Activated T-cell treated with anti-CD3 and anti-CD28 coated beads, Interleukin-2, amount 50 U/mL, for 1 hour (primary cell): ENCODE results near the gene GIPR.
"Not testable (repeated sequence)": the region's sequence is repeated elsewhere in the genome, so short reads cannot be mapped to it uniquely, and the experiment has no call there.

Experiments
- DNase-seq: peaks from one replicate; pipeline ENCODE4 v3.0.0-alpha.2; 2020

The GIPR gene

DNA sequence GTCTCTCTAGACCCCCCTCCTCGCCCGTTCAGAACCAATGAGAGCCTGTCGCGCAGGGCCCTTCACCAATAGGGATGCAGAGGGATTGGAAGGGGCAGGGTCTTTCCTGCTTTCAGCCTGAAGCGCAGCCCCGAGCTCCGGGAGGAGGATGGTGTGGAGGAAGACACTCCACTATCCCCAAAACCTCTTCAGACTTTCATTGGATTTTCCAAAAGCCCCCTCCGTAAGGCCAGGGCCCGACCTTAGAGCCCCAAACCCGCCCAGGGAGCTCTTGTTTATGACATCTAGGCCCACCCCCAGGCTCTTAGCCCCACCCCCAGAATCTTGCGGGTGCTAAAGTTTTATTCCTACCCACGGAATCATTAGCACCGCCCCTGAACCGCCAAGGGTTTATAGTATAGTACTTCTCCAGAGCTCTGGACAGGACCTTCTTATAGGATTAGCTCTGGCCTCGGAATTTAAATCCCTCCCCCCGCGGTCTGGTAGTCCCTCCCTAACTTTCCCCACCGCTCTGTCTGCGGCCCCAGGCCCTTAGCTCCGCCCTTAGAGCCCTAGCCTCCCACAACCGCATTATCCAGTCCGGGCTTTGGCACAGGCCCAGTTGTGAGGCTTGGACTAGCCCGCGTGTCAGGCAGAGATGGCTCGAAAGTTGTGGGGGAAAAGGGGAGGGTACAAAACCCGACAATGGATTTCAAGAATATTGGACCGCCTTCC lies 22.2 kb upstream of the GIPR start:
- DNase-seq, result peak; percentile 72

DNA sequence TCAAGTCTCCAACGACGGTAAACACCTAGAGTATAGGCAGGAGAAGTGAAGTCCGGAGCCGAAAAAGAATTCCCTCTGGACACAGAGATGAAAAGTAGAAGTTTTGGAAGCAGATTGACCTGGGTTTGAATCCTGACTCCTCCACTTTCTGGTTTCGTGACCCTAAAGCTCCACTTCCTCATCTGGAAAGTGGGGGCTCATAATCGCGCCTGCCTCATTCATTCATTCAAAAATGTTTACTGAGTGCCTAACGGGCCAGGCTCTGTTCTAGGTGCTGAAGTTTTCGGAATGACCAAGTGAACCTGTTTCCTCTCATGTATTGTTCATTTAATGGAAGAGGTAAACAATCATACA lies 21.7 kb upstream of the GIPR start:
- DNase-seq, result no peak

DNA sequence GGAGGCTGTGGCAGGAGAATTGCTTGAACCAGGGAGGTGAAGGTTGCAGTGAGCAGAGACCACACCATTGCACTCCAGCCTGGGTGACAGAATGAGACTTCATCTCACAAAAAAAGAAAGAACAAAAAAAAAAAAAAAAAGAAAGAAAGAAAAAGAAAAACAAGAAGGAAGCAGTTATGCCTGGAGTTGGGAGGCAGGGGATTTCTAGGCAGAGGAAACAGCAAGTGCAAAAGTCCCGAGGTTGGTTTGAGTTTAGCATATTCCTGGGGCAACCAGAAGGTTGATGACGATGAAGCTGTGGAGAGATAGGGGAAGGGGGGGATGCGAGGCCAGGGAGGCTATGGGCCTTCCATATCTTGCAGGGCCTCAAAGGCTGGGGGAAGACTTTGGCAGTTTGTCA lies 17.3 kb upstream of the GIPR start:
- DNase-seq, result no peak

DNA sequence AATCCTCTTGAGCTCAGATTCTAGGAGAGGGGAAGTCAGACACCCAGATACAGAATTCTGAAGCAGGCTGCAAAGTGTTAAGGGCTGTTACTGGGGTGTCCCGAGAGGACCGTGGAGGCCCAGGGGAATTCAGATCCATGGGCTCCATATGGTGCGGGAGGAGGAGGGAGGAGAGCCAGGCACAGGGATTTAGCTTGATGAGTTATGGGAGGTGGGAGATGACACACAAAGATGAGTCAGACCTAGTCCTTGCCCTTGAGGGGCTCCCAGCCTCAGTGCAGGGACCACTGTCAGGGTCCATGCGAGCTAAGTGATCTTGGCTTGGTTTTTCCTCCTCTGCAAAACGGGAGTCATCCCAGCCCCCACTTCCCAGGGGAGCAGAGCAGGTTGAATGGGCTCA lies 14.4 kb upstream of the GIPR start:
- DNase-seq, result no peak

DNA sequence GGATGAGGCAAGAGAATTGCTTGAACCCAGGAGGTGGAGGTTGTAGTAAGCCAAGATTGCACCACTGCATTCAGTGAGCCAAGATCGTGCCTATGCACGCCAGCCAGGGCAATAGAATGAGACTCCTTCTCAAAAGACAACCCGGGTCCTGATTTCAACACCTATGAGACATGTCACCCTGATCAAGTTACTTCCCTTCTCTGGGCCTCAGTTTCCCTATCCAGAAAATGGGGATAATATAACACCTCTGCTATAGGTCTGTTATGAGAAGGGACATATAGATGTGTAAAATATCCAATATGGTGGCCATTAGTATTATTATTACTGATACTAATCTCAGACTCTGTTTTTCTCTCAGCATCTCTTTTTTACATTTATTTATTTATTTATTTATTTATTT lies 12.9 kb upstream of the GIPR start:
- DNase-seq, result no peak

DNA sequence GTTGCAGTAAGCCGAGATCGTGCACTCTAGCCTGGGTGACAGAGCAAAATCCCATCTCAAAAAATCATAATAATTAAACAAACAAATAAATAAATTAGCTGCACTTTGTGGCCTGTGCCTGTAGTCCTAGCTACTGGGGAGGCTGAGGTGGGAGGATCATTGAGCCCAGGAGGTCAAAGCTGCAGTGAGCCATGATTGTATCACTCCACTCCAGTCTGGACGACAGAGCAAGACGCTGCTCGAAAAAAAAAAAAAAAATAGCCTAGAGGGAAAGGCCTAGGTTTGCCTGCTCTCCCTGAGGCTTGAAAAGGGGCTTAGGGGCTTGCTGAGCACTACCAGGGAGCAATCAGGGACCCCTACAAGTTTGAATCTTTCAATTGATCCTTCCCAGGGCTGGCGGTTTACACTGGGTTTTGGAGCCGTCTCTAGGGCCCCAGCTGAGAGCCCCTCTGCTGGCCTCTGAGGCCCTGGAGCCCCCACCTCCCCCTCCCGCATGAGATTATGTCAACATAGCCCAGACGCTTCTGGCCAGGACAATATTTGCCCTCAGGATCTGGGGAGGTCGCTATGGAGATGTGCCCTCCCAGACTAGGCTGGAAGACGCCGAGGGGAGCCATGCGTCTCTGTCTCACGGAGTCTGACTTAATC lies 10.4 kb upstream of the GIPR start:
- no peak for DNase-seq

DNA sequence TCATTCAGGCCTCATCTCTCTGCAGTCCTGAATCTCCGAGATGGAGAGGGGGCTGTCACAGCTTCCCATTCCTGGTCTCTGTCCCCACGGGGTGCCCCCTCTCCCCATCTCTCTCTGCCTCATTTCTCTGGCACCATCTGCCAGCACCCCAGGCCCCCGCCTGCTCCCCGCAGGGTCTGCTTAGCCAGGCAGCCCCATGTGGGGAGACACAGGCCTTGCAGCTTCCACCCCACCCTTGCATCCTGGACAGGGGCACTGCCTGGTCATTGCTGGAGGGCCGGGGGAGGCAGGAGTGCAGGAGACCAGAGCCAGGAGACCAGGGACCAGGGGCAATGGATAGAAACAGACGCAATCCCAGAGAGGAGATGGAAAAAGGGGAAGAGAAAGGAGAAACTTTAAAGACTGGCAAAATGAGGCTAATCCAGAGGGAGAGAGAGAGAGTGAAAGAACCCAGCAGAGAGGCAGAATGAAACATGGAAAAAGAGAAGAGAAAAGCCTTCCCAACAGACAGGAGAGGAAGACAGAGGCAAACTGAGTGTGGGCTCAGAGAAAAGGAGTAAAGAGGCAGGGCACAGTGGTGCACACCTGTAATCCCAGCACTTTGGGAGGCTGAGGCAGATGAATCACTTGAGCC lies 8.8 kb upstream of the GIPR start:
- no peak for DNase-seq

DNA sequence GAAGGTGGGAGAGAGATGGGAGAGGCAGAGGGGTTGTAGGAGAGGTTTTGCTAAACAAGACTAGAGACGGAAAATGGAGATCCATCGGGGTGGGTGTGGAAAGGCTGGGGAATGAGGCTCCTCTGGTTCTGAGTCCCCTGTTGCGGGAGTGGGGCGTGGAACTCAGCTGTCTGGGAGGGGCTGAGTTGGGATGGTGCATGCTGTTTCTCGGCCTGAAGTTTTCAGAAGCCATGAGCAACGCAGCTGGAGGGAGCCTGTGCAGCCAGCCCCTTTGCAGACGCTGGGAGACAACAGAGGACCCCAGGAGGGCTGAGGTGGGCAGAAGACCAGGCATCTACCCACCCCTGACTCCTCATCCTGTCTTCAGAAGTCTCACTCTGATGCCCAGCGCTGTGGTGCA lies 7.4 kb upstream of the GIPR start:
- no peak for DNase-seq

DNA sequence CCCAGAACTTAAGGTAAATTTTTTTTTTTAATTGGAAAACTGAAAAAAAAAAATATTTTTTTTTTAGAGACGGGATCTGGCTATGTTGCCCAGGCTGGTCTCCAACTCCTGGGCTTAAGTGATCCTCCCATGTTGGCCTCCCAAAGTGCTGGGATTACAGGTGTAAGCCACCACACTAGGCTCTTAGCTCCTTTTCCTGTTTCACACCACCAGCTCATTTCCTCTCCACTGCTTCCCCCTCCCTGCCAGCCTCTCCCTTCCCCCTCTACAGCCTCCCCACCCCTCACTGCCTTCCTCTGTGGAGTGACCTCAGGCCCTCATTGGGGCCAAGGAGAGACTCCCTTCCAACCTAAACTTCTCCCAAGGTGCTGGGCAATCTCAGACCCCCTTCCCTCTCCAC lies 4.2 kb upstream of the GIPR start:
- no peak for DNase-seq

DNA sequence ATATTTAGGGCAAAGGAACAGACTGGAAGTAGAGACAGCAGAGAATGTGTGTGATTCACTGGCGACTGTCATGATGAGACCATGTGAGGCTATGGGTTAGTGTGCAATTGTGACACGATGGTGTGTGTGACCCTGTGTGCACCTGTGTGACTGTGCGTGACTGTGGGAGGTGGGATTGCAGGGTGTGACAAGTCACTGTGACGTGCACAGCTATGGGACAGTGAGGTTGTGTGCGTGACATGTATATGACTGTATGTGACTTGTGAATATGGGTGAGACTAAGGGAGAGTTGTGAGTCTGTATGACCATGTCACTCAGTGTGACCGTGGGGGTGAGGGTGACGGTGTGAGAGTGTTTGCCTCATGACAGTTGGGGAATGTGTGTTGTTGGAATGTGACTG lies 3.4 kb upstream of the GIPR start:
- DNase-seq, result no peak

DNA sequence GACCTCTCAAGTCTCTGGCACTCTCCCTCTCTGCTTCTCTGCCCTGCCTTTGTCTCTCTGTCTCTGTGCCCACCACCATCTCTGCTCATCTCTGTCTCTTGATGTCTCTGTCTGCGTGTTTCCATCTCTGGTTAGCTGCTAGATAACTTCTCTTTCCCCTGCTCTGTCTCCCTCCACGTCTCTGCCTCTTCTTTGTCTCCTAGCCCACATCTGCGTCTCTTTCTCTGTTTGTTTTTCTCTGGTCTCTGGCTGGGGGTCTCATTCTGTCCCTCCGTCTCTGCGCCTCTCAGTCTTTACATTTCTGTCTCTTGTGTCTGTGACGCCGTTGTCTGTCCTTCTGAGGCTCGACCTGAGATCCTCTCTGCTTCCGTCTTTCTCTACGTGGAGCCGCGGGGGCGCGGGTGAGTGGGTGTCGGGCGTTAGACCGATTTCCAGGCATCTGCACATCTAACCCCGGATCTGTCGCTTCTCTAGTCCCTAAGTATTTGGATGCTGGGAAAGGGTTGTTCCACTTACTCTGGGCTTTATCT lies 386 bp downstream of the GIPR start:
- peak; percentile 50 for DNase-seq

DNA sequence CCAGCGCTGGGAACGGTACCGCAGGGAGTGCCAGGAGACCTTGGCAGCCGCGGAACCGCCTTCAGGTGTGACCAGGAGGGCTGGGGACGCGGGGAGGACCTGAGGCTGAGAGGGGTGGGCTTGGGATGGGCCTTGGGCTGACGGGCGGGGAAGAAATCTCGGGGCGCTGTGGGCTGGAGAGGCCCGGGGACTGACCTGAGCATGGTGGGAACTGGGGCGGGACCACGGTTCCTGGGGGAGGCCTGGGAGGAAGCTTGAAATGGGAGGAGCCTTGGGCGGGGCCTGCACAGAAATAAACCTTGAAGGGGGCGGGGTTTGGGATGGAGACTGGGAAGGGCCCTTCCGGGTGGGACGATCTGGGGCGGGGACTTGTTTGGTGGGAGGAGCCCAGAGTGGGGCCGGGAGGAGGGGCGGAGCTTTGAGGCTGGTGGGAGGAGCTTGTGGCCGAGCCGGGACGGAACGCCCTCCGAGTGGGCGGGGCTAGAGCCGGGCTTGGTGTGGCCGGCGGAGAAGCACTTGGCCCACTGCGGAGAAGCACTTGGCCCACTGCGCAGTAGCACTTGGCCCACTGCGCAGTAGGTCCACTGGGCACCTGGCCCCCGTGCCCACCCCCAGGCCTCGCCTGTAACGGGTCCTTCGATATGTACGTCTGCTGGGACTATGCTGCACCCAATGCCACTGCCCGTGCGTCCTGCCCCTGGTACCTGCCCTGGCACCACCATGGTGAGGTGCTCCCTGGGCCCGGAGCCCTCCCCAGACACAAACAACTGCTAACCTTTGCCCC lies 2.8 kb downstream of the GIPR start:
- DNase-seq, result peak; percentile 61

DNA sequence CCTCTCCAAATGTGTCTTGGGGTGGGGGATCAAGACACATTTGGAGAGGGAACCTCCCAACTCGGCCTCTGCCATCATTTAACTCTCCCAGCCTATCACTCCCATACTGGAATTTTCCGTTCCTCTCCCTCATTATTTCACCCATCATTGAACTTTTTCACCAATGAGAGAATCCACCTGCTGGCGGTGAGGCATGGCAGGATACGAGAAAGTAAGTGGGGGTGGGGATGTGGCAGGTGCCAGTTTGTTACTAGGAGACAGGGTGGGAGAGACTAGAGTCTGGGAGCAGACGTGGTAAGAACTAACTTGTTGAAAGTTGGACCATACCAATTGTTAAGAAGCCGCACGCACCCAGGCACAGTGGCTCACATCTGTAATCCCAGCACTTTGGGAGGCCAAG lies 6.9 kb downstream of the GIPR start:
- no peak for DNase-seq

DNA sequence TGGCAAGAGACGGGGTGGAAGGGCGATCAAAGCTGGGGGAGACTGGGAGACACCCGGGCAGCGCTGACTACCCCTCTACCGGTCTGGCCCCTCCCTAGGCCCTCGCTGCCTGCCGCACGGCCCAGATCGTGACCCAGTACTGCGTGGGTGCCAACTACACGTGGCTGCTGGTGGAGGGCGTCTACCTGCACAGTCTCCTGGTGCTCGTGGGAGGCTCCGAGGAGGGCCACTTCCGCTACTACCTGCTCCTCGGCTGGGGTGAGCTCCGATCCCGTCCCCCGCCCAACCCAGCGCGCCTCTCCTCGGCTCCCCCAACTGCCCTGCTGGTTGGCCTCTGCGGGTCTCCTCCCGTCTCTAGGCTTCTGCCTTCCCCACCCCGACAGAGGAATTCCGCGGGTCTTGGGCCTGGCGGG lies 8.8 kb downstream of the GIPR start:
- DNase-seq, result no peak

DNA sequence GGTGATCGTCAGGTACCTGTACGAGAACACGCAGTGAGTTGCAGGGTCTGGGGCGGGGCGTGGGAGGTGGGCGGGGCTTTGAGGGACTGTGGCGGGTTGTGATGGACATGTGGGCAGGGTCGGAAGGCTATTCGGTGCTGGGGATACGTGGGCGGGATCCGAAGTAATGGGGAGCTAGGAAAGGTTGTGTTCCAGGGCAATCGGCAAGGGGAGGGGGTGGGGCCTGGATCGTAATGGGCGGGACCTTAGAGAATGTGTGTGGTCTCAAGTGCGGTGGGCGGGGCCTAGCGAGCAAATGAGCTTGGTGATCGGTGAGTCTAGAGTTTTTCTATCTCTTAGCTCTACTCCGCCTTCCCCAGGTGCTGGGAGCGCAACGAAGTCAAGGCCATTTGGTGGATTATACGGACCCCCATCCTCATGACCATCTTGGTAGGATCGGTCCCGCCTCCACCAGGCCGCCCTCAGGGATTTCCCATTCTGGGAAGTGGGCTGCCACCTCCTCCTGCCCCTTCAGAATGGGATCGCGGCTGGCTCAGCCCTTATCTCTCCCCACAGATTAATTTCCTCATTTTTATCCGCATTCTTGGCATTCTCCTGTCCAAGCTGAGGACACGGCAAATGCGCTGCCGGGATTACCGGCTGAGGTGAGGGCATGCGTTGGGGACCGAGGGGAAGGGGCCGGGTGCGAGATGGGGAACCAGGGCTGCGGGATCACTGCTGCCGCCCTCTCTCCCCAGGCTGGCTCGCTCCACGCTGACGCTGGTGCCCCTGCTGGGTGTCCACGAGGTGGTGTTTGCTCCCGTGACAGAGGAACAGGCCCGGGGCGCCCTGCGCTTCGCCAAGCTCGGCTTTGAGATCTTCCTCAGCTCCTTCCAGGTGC lies 9.6 kb downstream of the GIPR start:
- DNase-seq, result peak; percentile 81

DNA sequence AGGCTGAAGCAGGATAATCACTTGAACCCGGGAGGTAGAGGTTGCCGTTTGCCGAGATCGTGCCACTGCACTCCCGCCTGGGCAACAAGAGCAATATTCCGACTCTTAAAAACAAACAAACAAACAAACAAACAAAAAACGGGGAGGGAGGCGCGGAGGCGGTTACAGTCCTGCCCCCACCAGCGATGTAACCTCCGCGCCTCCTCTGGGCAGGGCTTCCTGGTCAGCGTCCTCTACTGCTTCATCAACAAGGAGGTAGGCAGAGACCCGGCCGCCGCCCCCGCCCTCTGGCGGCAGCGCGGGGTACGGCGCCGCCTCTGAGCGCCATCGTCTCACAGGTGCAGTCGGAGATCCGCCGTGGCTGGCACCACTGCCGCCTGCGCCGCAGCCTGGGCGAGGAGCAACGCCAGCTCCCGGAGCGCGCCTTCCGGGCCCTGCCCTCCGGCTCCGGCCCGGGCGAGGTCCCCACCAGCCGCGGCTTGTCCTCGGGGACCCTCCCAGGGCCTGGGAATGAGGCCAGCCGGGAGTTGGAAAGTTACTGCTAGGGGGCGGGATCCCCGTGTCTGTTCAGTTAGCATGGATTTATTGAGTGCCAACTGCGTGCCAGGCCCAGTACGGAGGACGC lies 13.5 kb downstream of the GIPR start:
- peak; percentile 92 for DNase-seq

DNA sequence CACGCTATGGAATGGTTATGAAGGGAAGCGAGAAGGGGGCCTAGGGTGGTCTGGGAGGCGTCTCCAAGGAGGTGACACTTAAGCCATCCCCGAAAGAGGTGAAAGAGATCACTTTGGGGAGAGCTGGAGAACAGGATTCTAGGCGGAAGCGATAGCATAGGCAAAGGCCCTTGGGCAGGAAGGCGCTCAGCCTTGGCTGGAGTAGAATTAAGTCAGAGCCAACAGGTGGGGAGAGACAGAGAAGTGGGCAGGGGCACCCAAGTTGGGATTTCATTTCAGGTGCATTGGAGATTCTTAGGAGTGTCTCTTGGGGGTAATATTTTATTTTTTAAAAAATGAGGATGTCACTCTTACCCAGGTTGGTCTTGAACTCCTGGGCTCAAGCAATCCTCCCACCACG lies 14.1 kb downstream of the GIPR start:
- no peak for DNase-seq

DNA sequence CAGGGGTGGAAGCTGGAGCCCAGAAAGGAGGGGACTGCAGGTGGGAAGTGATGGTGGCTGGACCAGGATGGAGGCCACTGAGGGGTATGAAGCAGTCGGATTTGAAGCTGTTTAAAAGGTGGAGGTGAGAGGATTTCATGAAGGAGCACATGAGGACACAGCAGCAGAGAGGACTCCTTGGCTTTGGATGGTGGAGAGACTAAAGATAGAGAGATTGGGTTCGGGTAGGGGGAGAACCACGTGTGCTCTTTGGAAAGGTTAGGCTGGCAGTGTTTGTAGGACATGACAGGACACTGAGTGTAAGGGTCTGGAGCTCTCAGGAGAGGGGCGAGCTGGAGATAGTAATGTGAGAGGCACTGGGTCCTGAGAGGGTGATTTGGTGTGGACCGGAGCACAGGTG lies 14.9 kb downstream of the GIPR start:
- no peak for DNase-seq

DNA sequence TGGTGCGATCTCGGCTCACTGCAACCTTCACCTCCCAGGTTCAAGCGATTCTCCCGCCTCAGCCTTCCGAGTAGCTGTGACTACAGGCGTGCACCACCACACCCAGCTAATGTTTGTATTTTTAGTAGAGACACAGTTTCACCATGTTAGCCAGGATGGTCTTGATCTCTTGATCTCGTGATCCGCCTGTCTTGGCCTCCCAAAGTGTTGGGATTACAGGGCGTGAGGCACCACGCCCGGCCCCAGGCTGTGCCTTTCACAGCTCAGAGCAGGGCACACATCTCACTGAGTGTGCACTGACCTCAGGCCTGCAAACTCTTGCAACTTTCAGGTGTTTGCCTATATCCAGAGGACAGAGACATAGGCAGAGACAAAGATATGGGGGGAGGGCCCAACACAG lies 17.0 kb downstream of the GIPR start:
- not testable (repeated sequence) for DNase-seq

DNA sequence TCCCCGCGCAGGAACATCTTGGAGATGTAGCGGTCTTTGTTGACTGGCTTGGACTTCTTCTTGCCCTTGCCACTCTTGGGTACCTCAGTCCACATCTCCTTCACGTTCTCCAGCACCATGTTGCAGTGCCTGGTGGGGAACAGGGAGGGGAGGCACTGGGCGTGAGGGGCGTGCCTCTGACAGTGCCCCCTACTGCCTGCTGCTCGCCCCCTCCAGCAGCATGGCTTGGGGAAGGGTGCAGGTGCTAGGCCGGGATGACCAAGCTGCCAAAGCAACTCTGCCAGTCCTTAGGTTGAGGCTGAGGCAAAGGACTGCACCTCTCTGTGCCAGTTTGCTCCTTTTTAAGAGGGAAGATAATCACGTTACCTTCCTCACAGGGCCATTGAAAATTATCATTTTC lies 19.6 kb downstream of the GIPR start:
- DNase-seq, result no peak

DNA sequence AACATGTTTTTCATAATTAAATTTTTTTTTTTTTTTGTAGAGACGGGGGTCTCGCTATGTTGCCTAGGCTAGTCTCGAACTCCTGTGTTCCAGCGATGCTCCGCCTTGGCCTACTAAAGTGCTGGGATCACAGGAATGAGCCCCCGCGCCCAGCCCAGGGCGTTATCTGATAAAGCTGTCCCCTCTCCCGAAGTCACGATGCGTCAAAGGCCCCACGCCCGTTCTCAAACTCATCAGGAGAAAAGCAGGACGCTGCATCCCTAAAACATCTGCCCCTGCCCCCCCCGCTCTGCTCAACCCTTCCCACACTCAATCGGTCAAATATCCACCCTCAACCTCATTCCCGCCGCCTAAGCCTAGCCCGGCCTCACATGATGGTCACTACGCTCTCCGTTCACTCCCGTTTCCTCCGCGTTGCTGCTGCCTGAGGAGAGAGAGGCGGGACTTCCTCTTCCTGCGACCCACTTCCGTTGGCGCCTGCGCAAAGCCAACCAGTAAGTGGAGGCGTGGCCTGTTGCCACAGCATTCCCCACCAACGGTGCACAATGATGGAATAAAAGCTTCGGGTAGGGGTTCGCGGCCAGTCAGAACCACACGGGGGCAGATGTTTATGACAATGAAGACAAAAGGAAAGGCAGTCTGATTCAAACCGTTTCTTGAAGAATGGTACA lies 23.6 kb downstream of the GIPR start, which contains the start of gene SNRPD2:
SNRPD2 (minus strand) TSS at position 438 of the 671 bp plus-strand sequence; CDS start at position 373, 65 bp downstream.
- DNase-seq, result no peak
